Natural killer cell treated with Interleukin-12 subunit alpha and Interleukin-12 subunit beta and Interleukin-15 and Interleukin-18, amount 100 ng/mL, for 72 hours (primary cell): Measurements from ENCODE around the gene ABCA2. TPM values are rescaled to one million over a fixed set of nuclear protein-coding genes. Genes with fewer than 3 reads are reported as not detected.

ENCODE experiments used
- ATAC-seq, 2 donors: fragments of 150-1000 bp; cut with Tn5 transposase in 1 of 2; sonication (Bioruptor Pico), chemical (Tn5 transposase) in 1 of 2; 2 replicates each; pipeline ENCODE4 v1.10.0; 2021
- DNase-seq: peaks from one replicate; pipeline ENCODE4 v3.0.0; 2022; ENCODE audit warnings: low spot score
- H3K27ac Mint-ChIP-seq, 2 donors: 1 replicate in 1 of 2; 2 replicates in 1 of 2; pipeline ENCODE4 v1.8.0; 2022; ENCODE audit warnings: mixed read lengths in 2 of 2, mild to moderate bottlenecking in 1 of 2, moderate library complexity in 1 of 2
- H3K27me3 Mint-ChIP-seq, 2 donors: 1 replicate in 1 of 2; 2 replicates in 1 of 2; pipeline ENCODE4 v1.8.0; 2022; ENCODE audit warnings: mixed read lengths in 2 of 2
- H3K36me3 Mint-ChIP-seq: one replicate; pipeline ENCODE4 v1.8.0; 2022; ENCODE audit warnings: mixed read lengths
- H3K4me1 Mint-ChIP-seq, 2 donors: 1 replicate in 1 of 2; 2 replicates in 1 of 2; pipeline ENCODE4 v1.8.0; 2022; ENCODE audit warnings: low read depth in 2 of 2, mixed read lengths in 2 of 2, mild to moderate bottlenecking in 1 of 2
- H3K4me3 Mint-ChIP-seq: one replicate; pipeline ENCODE4 v1.8.0; 2022; ENCODE audit warnings: mixed read lengths
- H3K9me3 Mint-ChIP-seq: 2 replicates; pipeline ENCODE4 v1.8.0; 2022; ENCODE audit warnings: mixed read lengths
- total RNA-seq, 2 donors: library from RNA; stranded (reverse); gene quantifications; one replicate each; pipeline ENCODE4 v1.2.3, GENCODE V29; 2022

Gene ABCA2
- total RNA-seq, 2 donors from 2014 or later: 77.6 to 109 TPM

GRCh38 chr9:137026384-137026783 is 1.7 kb downstream of the ABCA2 start:
- ATAC-seq (no peak), DNase-seq (no peak)
- Mint-ChIP-seq H3K9me3 (no peaks in the 10 kb centered on the region), H3K4me1 (peaks cover 17 to 29% of the 10 kb centered on the region in 2 donors), H3K4me3 (peak overlapping the region; percentile 27), H3K27ac (no peak overlapping the region), H3K27me3 (no peaks in the 10 kb centered on the region), H3K36me3 (no peaks in the 10 kb centered on the region)

GRCh38 chr9:137025517-137025966 is 2.5 kb downstream of the ABCA2 start:
- Mint-ChIP-seq H3K27me3 (no peaks in the 10 kb centered on the region), H3K36me3 (no peaks in the 10 kb centered on the region), H3K4me1 (peaks cover 12 to 26% of the 10 kb centered on the region in 2 donors), H3K9me3 (no peaks in the 10 kb centered on the region), H3K27ac (no peak overlapping the region), H3K4me3 (no peak overlapping the region)
- DNase-seq (no peak), ATAC-seq (no peak)

DNA sequence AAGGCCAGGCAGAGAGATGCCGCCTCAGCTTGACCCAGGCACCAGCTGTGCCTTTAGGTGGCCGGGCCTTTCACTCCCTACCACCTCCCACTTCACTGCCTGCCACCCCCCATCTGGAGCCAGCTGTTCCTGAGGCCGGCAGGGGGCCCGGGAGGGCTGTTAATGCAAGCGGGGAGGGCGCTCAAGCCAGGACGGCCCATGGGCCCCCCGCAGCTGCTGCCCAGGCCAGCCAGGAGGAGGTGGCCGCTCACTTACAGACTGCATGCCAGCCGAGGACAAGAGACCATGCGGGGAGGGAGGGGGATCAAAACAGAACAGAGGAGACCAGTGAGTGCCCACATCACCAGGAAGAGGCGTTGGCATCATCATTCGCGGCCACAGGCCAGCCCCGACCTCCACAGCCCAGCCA is 4.5 kb downstream of the ABCA2 start:
- DNase-seq: no peak
- Mint-ChIP-seq H3K9me3 (no peaks in the 10 kb centered on the region), H3K4me3 (no peak overlapping the region), H3K4me1 (peaks cover 0 to 12% of the 10 kb centered on the region in 2 donors), H3K27ac (no peak overlapping the region), H3K27me3 (no peaks in the 10 kb centered on the region), H3K36me3 (no peaks in the 10 kb centered on the region)
- no peak for ATAC-seq

GRCh38 chr9:137023157-137023556 is 4.9 kb downstream of the ABCA2 start:
- DNase-seq (no peak), ATAC-seq (no peak)
- Mint-ChIP-seq H3K27ac (no peak overlapping the region), H3K4me1 (peaks cover 0 to 12% of the 10 kb centered on the region in 2 donors), H3K4me3 (no peak overlapping the region), H3K36me3 (no peaks in the 10 kb centered on the region), H3K9me3 (no peaks in the 10 kb centered on the region), H3K27me3 (no peaks in the 10 kb centered on the region)

- Mint-ChIP-seq H3K4me1 (peaks cover 0 to 12% of the 10 kb centered on the region in 2 donors), H3K27me3 (no peaks in the 10 kb centered on the region), H3K27ac (no peak overlapping the region), H3K9me3 (no peaks in the 10 kb centered on the region), H3K36me3 (no peaks in the 10 kb centered on the region), H3K4me3 (no peak overlapping the region)
- ATAC-seq (no peak), DNase-seq (no peak)
Observed at GRCh38 chr9:137022662-137023008, 5.4 kb downstream of the ABCA2 start.

- no peaks in the 10 kb centered on the region for H3K9me3 Mint-ChIP-seq
- H3K4me3 Mint-ChIP-seq: no peak overlapping the region
- H3K4me1 Mint-ChIP-seq: peaks cover 0 to 10% of the 10 kb centered on the region in 2 donors
- H3K36me3 Mint-ChIP-seq: no peaks in the 10 kb centered on the region
- ATAC-seq: peak; percentile 88 to 89
- H3K27ac Mint-ChIP-seq: no peak overlapping the region
- peak; percentile 85 for DNase-seq
- H3K27me3 Mint-ChIP-seq: no peaks in the 10 kb centered on the region
Observed at GRCh38 chr9:137021979-137022661, 5.9 kb downstream of the ABCA2 start.

- ATAC-seq (no peak), DNase-seq (no peak)
- H3K27me3 Mint-ChIP-seq: no peaks in the 10 kb centered on the region
- peaks cover 0 to 8% of the 10 kb centered on the region in 2 donors for H3K4me1 Mint-ChIP-seq
- no peaks in the 10 kb centered on the region for H3K36me3 Mint-ChIP-seq
- no peak overlapping the region for H3K4me3 Mint-ChIP-seq
- no peaks in the 10 kb centered on the region for H3K9me3 Mint-ChIP-seq
- H3K27ac Mint-ChIP-seq: no peak overlapping the region
Observed at GRCh38 chr9:137021568-137021978, 6.5 kb downstream of the ABCA2 start.

DNA sequence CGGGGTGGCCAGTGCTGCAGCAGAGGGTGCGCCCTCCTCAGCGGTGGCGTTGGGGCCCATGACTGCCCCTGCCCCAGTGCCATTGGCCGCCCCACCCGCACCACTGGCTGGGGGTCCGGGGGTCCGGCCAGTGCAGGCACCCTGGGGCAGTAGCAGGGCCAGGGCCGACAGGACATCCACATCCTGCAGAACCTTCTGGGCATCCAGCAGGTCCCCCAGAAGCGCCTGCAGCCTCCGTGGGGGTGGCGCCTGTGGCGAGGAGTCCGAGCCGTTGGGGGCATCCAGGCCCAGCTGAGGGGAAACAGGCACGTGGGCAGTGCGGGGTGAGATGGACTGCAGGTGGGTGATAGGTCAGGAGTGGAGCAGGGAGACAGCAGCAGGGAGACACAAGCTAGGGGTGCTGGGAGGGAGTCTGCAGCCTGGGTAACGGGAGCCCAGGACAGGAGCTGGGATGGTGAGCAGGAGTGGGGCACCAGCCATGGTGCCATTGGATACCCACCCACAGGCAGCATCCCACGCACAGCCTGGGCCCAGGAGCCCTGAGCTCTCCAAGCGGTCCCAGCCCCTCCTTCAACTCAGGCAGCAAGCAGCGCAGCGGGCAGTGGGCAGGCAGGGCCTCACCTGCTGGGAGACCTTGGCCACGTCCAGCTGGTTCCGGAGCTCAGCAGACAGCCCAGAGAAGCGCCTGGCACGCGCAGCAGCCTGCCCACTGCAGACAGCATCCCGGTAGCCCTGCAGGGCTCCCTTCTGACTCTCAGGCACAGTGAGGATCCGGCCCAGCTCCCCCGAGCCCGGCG is 7.1 kb downstream of the ABCA2 start:
- ATAC-seq: no peak
- H3K9me3 Mint-ChIP-seq: no peaks in the 10 kb centered on the region
- H3K27me3 Mint-ChIP-seq: no peaks in the 10 kb centered on the region
- H3K4me3 Mint-ChIP-seq: no peak overlapping the region
- DNase-seq: no peak
- peaks cover 0 to 8% of the 10 kb centered on the region in 2 donors for H3K4me1 Mint-ChIP-seq
- H3K36me3 Mint-ChIP-seq: no peaks in the 10 kb centered on the region
- no peak overlapping the region for H3K27ac Mint-ChIP-seq

- Mint-ChIP-seq H3K4me3 (no peak overlapping the region), H3K27me3 (no peaks in the 10 kb centered on the region), H3K9me3 (no peaks in the 10 kb centered on the region), H3K36me3 (no peaks in the 10 kb centered on the region), H3K27ac (no peak overlapping the region), H3K4me1 (peaks cover 0 to 8% of the 10 kb centered on the region in 2 donors)
- no peak for ATAC-seq
- no peak for DNase-seq
Observed at GRCh38 chr9:137019891-137020683, 8.0 kb downstream of the ABCA2 start.

- Mint-ChIP-seq H3K4me1 (peaks cover 0 to 8% of the 10 kb centered on the region in 2 donors), H3K4me3 (no peak overlapping the region), H3K27me3 (no peaks in the 10 kb centered on the region), H3K9me3 (no peaks in the 10 kb centered on the region), H3K36me3 (no peaks in the 10 kb centered on the region), H3K27ac (no peak overlapping the region)
- ATAC-seq: no peak
- no peak for DNase-seq
Observed at GRCh38 chr9:137018761-137019559, 9.1 kb downstream of the ABCA2 start.

GRCh38 chr9:137017791-137018497 is 10.1 kb downstream of the ABCA2 start:
- DNase-seq: no peak
- Mint-ChIP-seq H3K4me1 (peaks cover 0 to 7% of the 10 kb centered on the region in 2 donors), H3K4me3 (no peak overlapping the region), H3K9me3 (no peaks in the 10 kb centered on the region), H3K27ac (no peak overlapping the region), H3K36me3 (no peaks in the 10 kb centered on the region), H3K27me3 (no peaks in the 10 kb centered on the region)
- ATAC-seq: no peak

- no peak overlapping the region for H3K27ac Mint-ChIP-seq
- H3K4me3 Mint-ChIP-seq: no peak overlapping the region
- H3K4me1 Mint-ChIP-seq: peaks cover 0 to 3% of the 10 kb centered on the region in 2 donors
- H3K36me3 Mint-ChIP-seq: no peaks in the 10 kb centered on the region
- ATAC-seq: no peak
- DNase-seq: no peak
- no peaks in the 10 kb centered on the region for H3K9me3 Mint-ChIP-seq
- no peaks in the 10 kb centered on the region for H3K27me3 Mint-ChIP-seq
Observed at GRCh38 chr9:137017071-137017470, 11.0 kb downstream of the ABCA2 start.

GRCh38 chr9:137016436-137016835 is 11.6 kb downstream of the ABCA2 start:
- DNase-seq: no peak
- Mint-ChIP-seq H3K27ac (no peak overlapping the region), H3K9me3 (no peaks in the 10 kb centered on the region), H3K4me1 (no peaks in the 10 kb centered on the region), H3K4me3 (no peak overlapping the region), H3K27me3 (no peaks in the 10 kb centered on the region), H3K36me3 (no peaks in the 10 kb centered on the region)
- no peak for ATAC-seq
